ENCODE results near the gene FAM193A. TPM values are rescaled to one million over a fixed set of nuclear protein-coding genes. Genes with fewer than 3 reads are reported as not detected.

FAM193A gene
- total RNA-seq, 1 experiment from 2014 or later, result 13.6 TPM

GRCh38 chr4:2646396-2647149 lies 110.1 kb downstream of the FAM193A start:
- Histone ChIP-seq H3K27ac (ENCODE audit: low read length) (no peak overlapping the region), H3K9me2 (replicated peaks; ENCODE audit: low read length) (no peaks in the 10 kb centered on the region), H3K4me3 (ENCODE audit: low read length) (no peak overlapping the region), H3K4me2 (ENCODE audit: low read length) (no peak overlapping the region), H2AFZ (ENCODE audit: low read length) (no peak overlapping the region), H3K79me2 (ENCODE audit: low read length) (no peaks in the 10 kb centered on the region), H3K36me3 (ENCODE audit: low read depth, low read length) (0 out of 2 replicates have a peak, but pooled peaks cover 4% of the 10 kb centered on the region), H3K4me1 (ENCODE audit: insufficient read depth, low read length) (no peaks in the 10 kb centered on the region), H3K9me3 (ENCODE audit: low read length) (no peaks in the 10 kb centered on the region), H3F3A (ENCODE audit: low read length, unreplicated experiment) (no peaks in the 10 kb centered on the region), H3K9ac (ENCODE audit: low read length) (no peak overlapping the region), H3K27me3 (ENCODE audit: low read length) (no peaks in the 10 kb centered on the region), H4K20me1 (ENCODE audit: low read length) (no peaks in the 10 kb centered on the region)
- intact Hi-C loops (cut with micrococcal nuclease), result no loop called here
- ChIA-PET CTCF (no interaction called here), POLR2A (ENCODE audit: unreplicated experiment) (no interaction called here)
- BruUV-seq (replicated peaks), result no TSS peak
- DNase-seq (no peak), ATAC-seq (no peak)
- no peak for TF ChIP-seq CTCF (conservative IDR thresholded peaks at IDR 0.05; ENCODE audit: low read depth, low read length)
- TF ChIP-seq EZH2phosphoT487 (IDR thresholded peaks at IDR 0.05; ENCODE audit: borderline replicate concordance, low read length), result no peak
- no peak for TF ChIP-seq EZH2 (IDR thresholded peaks at IDR 0.05; ENCODE audit: low read length, unreplicated experiment)

- ChIA-PET POLR2A (ENCODE audit: unreplicated experiment) (no interaction called here), CTCF (no interaction called here)
- H2AFZ ChIP-seq (ENCODE audit: low read length), result no peak overlapping the region
These were observed 111.1 kb downstream of the FAM193A start for GRCh38 chr4:2647403-2648158.

More at GRCh38 chr4:2647403-2648158, 111.1 kb downstream of the FAM193A start:
- no peaks in the 10 kb centered on the region for H3K9me2 ChIP-seq (replicated peaks; ENCODE audit: low read length)
- H3K9me3 ChIP-seq (ENCODE audit: low read length), result no peaks in the 10 kb centered on the region
- BruUV-seq (replicated peaks), result no TSS peak
- no peaks in the 10 kb centered on the region for H4K20me1 ChIP-seq (ENCODE audit: low read length)
- no peak for TF ChIP-seq EZH2 (IDR thresholded peaks at IDR 0.05; ENCODE audit: low read length, unreplicated experiment)
- TF ChIP-seq EZH2phosphoT487 (IDR thresholded peaks at IDR 0.05; ENCODE audit: borderline replicate concordance, low read length), result no peak
- TF ChIP-seq CTCF (conservative IDR thresholded peaks at IDR 0.05; ENCODE audit: low read depth, low read length), result no peak
- H3K4me1 ChIP-seq (ENCODE audit: insufficient read depth, low read length), result no peaks in the 10 kb centered on the region
- no peaks in the 10 kb centered on the region for H3F3A ChIP-seq (ENCODE audit: low read length, unreplicated experiment)
- H3K9ac ChIP-seq (ENCODE audit: low read length), result no peak overlapping the region
- H3K79me2 ChIP-seq (ENCODE audit: low read length), result no peaks in the 10 kb centered on the region
- no peak overlapping the region for H3K4me2 ChIP-seq (ENCODE audit: low read length)
- DNase-seq (no peak), ATAC-seq (no peak)
- H3K27me3 ChIP-seq (ENCODE audit: low read length), result no peaks in the 10 kb centered on the region
- no peak overlapping the region for H3K4me3 ChIP-seq (ENCODE audit: low read length)
- intact Hi-C loops (cut with micrococcal nuclease), result no loop called here
- no peak overlapping the region for H3K27ac ChIP-seq (ENCODE audit: low read length)
- 0 out of 2 replicates have a peak, but pooled peaks cover 4% of the 10 kb centered on the region for H3K36me3 ChIP-seq (ENCODE audit: low read depth, low read length)
